HG03520 (cell line): ENCODE data around the gene PNPLA1.

Experiments
- ATAC-seq: cut with Tn5 transposase; IDR thresholded peaks from one replicate; pipeline ENCODE4 v1.9.1; 2021; ENCODE audit warnings: mild to moderate bottlenecking, moderate library complexity; ENCODE audit not compliant: unreplicated experiment

PNPLA1 gene

DNA sequence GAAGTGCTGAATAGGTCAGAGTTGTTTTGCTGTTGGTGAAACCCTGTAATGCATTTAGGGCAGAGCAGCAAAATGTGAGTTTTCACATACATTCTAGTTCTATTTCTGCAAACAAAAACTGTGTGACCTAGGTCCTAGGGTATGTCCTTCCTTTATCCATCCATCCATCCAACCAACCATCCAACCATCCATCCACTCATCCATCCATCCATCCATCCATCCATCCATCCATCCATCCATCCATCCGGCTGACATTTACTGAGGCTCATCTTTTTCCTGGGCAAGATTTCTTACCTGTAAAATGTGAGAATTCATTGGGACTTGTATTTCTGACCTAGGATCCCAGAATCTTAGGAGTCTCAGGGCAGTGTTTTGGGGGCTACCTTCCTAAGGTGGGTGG is 14.5 kb downstream of the PNPLA1 start:
- no peak for ATAC-seq

DNA sequence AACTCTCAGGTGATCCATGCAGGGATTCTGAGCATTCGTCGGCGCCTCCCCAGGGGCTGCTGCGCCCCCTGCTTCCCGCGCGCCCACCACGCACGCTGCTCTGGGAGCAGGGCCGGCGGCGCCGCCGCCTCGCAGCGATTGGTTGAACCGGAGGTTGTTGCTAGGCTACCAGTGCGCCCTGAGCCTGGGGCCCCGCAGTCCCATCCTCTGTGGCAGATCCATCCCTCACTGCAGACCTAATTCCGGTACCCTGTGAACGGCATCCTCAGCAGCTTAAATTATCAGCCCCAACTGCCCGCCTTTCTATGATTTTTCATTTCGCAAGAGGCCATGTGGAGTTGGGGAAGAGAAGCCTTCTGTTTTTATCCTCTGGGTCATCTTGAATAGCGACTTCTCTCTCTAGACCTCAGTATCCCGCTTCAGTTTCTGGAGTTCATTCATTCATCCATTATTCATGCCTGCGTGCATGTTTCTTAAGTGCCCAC is 15.4 kb downstream of the PNPLA1 start:
- no peak for ATAC-seq

DNA sequence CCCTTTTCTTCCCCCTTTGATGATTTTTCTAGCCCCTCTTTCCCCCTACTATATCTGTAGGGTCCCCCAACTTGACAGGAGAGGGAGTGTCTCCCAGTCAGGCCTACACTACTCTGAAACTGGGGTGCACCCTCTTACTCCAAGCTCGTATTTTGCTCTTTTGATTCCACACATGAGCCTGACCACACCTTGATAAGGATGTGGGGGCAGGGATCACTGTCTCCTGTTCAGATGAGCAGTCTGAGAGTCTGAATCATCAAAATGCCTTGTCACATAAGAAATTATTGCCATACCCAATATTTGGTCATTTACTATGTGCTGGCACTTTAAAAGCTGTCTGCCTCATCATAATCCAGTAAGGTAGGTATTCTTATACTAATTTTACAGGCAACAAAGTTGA is 15.9 kb downstream of the PNPLA1 start:
- ATAC-seq: no peak

DNA sequence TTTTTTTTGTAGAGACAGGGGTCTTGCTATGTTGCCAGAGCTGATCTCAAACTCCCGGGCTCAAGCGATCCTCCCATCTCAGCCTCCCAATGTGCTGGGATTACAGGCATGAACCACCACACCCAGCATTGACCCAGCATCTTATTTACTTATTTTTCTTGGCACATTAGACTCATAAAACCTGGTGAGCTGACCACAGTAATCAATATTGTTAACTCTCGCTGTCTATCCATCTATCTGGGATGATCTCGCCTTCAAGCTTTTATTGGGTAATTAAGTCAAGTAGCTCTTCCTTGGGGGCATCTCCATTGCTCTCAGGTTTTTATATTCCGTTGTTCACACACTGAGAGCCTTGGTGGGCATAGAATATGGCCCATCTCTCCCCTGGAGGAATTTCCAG is 17.0 kb downstream of the PNPLA1 start:
- ATAC-seq: no peak

DNA sequence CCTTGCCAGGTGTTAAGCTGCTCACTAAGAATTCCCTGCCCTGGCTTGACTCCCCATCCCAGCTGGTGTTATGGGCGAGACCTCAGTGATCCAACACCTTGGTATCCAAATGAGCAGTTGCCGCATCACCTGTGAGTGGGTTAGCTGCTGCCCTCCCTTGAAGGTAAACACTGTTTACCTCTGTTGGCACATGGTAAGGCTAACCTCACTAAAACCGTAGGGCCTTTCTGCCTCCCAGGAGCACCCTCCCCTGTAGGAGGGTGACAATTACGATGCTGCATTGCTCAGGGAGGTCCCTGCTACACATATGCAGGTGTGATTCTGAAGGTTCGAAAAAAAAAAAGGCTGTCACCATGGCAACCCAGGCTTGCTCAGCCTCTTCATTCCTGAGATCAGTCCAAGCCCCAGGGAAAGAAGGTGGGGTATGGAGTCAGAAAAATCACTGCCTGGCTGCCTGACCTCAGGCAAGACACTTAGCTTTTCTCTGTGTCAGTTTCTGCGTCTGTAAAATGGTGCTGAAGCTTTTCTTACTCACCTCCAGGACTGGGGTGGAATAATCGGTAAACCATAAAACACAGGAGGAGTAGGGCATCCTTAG is 19.5 kb downstream of the PNPLA1 start:
- no peak for ATAC-seq

DNA sequence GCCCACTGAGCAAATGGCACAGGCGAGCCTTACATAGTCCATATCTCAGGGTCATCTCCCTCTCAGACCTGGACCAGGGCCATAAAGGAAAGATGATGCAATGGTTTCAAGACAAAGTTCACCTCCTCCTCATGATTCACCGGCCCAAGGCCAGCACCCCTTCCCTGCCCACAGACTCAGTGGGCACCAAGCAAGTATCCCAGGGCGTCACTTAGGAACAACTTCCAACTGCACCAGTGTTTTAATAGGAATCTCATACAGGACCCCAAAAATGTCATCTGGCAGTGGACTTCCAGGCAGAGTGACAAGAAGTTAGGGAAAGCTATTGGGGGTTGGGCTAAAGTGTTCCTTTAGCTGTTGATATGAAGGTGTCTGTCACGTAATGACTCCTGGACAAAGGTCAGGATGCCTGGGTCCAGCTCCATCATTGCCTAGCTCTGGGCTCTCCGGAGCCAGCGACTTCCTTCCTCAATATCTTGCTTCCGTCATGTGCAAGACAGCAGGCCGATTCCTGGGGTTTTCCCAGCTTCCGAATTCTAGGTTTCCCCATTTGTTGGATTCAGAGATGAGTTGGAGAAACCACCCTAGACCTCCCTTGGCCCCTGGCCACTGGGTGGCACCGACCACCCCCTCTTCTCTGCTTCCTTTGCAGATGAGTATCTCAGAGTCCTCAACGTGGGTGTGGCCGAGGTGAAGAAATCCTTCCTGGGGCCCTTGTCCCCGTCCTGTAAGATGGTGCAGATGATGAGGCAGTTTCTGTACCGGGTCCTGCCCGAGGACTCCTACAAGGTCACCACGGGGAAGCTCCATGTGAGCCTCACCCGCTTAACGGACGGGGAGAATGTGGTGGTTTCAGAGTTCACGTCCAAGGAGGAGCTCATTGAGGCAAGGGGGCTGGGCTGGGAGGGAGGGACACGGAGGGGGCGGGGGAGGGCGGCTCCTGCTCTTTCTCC is 21.1 kb downstream of the PNPLA1 start:
- no peak for ATAC-seq

DNA sequence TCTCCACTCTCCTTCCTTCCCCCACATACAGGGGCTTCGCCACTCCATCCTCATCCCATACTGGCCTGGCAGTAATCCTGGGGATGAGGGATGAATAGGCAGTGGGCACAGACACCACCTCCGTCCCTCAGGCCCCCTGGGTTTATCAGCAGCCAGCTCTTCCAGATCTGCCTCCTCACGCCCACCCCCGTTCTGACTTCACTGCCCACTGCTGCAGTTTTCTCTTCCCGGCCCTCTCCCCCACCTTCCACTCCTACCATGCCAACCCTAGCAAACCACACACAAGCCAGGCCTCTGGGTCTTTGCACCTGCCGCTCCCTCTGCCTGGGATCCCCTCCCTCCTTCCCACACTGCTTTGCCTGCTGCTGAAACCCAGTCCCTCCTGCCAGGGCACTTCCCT is 22.3 kb downstream of the PNPLA1 start:
- no peak for ATAC-seq

DNA sequence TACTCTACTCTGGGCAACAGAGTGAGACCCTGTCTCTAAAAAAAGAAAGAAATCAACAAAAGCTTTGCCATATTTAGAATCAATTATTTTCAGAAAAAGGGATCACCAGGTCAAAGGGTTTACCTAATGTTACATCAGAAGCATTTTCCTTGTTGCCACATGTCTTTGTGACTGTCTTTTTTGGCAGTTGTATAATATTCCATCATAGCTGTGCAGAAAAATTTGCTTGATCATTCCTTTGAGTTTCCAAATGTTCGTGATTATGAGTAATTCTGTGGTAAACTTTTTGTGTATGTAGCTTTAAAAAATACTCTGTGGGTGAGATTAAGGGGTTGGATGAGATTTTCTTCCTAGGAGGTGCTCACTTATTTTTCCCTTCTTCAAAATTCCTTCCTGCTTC is 26.4 kb downstream of the PNPLA1 start:
- ATAC-seq: no peak

DNA sequence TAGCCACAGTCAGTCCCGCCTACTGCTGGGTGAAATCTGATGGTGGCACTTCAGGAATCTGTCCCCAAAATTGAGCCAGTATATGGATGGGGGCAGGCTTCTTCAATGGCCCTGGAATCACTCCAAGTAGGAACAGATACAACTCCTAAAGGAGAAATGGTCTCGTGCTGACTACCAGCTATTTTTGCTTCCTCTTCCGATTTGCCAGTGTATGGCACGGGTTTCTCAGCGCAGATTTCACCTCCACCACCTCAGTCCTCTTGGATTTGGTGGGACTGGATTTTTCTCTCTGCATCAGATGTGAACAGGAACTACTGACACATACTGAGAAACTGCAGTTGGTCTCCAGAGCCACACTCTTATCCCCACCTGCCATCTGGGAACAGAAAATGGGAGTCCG is 27.2 kb downstream of the PNPLA1 start:
- ATAC-seq: no peak

DNA sequence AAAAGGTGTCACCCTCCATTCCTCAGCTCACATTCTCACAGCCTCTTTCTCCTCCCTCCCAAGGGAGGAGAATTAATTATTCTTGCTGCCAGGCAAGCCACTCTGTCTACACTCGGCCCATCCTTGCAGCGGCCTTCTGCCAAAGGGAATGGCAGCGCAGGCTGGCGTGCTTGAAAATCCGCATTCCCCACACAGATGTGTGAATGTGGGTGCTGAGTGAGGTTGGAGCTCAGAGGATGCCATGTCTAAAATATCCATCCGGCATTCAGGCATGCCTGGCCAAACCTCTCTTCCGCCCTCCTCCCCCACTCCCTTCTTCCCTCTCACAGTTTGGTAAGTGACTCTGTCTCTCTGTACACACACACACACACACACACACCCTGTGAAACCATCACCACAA is 27.7 kb downstream of the PNPLA1 start:
- no peak for ATAC-seq

DNA sequence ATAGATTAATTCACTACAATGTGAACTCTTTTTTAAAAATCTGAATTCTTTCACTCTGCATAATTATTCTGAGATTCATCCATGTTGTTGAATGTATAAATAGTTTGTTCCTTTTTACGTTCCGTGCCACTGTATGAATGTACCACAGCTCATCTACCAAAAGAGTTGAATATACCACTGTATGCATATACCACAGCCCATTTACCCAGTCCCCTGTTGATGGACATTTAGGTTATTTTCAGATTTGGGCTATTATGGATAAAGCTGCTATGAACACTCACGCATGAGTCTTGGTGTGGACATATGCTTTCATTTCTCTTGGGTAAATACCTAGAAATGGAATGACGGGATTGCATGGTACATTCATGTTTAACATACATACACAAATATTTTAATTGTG is 28.2 kb downstream of the PNPLA1 start:
- ATAC-seq: no peak

DNA sequence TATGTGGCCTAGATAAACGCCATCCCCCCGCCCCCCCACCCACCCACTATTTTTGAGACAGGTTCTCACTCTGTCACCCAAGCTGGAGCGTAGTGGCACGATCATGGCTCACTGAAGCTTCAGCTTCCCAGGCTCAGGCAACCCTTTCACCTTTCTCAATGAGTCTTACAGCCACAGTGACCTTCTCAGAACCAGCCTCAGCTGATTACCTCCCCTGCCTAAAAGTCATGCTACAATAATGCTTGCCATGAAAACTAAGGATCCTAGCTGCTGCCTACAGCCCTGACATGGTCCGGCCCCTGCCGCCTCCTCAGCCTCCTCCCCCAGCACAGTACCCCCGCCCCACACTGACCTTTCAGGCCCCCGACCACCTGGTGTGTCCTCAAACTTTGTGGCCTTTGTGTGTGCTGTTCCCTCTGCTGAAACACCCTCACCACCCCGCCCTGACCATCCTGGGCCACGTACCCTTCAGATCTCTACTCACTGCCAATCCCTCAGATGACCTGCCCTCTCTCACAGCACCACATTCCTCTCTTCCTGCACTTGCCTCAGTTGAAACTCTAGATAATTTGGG is 31.3 kb downstream of the PNPLA1 start:
- ATAC-seq: no peak

DNA sequence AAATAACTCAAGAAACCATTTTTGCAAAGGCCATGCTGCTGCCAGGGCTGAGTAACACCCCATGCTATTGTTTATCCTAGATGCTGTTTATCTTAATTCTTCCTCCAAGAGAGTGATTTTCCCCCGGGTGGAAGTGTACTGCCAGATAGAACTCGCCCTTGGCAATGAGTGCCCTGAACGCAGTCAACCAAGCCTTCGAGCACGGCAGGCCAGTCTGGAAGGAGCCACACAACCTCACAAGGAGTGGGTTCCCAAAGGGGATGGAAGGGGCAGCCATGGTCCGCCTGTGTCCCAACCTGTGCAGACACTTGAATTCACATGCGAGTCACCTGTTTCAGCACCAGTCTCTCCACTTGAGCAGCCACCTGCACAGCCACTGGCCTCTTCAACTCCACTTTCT is 31.9 kb downstream of the PNPLA1 start:
- ATAC-seq: no peak

DNA sequence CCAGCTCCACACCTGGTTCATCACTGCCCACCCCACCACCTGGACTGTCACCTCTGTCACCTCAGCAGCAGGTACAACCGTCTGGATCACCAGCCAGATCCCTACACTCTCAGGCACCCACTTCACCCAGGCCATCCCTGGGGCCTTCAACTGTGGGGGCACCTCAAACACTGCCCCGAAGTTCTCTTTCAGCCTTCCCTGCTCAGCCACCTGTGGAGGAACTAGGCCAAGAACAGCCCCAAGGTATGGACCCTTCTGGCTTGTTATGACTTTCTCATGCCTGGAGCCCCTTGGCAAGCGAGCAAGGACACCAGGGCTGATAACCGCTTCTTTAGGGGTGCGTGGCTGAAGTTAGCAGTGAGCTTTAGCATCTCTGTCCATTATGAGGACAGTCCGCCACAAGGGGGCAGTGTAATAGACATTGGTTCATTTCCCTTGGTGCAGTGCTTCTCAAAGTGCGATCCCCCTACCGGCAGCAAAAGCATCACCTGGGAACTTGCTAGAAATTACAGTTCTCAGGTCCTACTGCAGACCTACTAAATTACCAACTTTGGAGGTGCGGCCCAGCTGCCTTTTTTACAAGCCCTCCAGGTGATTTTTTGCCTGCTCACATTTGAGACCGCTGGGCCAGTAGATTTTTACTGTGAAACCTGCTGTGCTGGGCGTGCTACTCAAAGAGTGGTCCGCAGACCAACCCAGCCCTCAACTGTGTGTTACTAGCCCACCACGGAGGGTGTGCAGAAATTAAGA is 32.5 kb downstream of the PNPLA1 start:
- ATAC-seq: no peak

DNA sequence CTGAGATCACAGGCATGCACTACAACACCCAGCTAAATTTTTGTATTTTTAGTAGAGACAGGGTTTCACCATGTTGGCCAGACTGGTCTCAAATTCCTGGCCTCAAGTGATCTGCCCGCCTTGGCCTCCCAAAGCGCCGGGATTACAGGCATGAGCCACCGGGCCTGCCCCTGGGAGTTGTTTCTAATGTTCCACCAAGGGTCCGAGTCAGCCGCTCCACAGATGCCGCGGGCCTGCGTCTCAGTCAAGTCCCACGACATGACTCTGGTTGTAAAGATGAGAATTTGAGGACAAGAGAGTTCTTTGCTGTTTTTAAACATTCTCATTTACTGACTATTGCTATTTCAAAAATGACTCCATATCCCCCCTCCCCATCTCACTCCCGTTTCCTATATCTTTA is 36.0 kb downstream of the PNPLA1 start:
- no peak for ATAC-seq

DNA sequence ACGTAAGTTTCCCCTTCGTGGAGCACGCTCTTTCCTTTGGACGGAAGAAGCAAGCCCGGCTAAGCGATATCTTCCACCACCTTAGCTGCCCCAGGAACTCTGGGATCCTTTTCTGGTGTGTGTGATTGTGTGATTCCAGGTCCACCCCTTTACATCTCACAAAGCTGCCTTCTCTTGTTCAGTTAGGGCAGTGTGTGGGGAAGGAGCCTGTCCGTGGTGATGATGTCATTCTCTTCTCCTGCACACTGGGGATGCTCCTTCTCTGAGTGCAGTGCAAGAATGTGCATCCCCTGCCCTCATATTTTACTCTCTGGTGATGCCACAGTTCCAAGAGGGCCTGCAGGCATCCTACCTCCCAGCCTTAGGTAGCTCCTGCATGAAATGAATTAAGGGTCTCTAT is 36.5 kb downstream of the PNPLA1 start:
- ATAC-seq: no peak

DNA sequence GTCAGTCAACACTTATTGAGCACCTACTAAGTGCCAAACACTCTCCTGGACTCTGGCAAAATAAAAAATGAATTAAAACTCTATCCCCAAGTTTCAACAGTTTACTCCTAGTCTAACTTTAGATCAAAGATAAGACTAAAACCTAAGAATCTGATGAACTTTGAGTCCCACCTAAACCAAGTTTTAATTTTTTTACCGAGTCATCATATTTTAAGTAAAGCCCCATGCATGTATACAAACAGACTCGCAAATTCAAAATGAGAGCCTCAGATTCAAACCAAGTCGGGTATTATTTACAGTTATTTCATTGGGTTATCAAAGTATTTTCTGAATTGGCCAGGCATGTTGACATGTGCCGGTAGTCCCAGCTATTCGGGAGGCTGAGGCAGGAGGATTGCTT is 38.7 kb downstream of the PNPLA1 start:
- ATAC-seq: no peak

DNA sequence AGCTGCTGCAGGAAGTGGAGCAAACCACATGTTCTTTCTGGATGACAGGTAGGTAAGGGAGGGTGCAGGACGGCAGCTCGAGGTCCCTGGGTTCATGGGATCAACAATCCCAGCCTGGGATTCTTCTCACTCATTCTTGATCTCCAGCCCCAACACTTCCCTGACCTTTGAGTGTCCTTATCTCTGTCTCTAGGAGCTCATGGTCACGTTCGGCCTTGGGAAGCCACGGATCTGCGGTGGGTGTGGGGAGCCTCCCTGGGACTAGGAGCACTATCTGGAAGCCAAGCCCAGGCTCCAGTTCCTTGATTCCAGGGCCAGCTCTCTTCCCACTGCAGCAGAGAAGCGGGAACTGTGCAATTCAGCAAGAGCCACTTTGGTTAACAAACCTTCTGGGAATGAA is 39.3 kb downstream of the PNPLA1 start:
- no peak for ATAC-seq

DNA sequence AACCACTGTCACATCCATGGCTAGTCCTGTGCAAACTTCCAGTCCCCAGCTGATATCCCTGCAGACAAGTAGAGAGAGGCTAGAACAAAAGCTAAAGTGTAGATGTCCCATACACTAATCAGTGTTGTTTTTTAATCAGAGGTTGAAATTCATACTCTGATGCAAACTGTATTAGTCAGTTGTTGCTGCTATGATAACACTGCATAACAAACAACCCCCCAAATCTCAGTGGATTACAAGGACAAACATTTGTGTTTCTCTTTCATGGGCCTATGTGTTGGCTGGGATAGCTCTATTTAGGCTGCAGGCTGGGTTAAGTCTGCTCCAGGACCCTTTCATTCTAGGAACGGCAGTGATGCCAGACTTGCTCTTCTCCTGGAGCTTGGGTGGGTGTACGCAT is 40.0 kb downstream of the PNPLA1 start:
- ATAC-seq: no peak

DNA sequence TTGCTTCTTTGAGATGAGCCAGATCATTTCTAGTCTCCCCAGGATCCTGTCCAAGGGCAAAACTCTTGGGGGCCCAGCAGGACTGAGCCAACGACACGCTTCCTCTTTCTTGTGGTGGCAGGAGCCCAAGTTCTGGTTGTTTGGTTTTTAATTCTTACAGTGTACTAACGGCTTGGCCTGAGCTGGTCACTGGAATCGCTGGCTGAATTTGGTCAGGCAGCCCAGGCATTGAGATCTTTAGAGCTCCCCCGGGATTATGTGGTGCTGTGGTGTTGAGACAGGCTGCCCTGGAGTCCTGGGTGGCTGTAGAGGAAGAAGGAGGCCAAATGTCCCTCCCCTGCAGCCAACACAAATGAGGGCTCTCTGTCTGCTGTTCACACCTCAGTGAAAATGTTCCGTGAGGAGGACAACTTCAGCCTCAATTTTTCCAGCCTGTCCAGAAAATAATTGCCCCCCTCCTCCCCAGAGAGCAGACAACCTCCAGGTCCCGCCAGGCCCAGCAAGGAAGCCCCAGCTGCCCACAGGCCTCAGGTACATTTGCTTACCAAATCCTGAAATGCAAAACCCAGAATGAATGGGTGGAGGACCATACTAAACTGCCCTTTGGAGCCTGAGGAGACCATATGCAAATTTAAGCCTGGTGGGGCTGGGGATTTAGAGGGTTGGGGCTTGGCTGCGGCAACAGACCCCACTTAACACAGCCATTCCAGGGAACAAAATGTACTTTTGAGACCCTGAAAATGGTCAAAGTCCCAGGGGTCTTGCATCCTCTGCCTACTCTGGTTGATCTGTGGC is 43.2 kb downstream of the PNPLA1 start:
- no peak for ATAC-seq

DNA sequence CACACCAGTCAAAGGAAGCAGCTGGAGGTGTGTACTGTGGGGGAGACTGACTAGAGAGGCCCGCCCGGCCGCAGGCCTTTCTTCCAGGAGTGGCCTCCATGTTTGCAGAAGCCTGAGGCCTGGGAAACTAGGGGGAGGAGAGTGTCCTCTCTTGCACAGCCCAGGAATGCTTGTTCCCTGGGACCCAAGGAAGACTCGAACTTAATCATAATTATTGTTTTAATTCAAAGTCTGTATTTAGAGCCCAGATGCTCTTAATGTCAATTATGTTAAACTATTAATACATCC is 43.7 kb downstream of the PNPLA1 start:
- no peak for ATAC-seq
